ENCODE measurements around the gene SMIM24.
A peak's percentile ranks its signal among the peaks of the same experiment; 100 is the strongest.
"Not testable (repeated sequence)": the region's sequence is repeated elsewhere in the genome, so short reads cannot be mapped to it uniquely, and the experiment has no call there.

SMIM24 gene

DNA sequence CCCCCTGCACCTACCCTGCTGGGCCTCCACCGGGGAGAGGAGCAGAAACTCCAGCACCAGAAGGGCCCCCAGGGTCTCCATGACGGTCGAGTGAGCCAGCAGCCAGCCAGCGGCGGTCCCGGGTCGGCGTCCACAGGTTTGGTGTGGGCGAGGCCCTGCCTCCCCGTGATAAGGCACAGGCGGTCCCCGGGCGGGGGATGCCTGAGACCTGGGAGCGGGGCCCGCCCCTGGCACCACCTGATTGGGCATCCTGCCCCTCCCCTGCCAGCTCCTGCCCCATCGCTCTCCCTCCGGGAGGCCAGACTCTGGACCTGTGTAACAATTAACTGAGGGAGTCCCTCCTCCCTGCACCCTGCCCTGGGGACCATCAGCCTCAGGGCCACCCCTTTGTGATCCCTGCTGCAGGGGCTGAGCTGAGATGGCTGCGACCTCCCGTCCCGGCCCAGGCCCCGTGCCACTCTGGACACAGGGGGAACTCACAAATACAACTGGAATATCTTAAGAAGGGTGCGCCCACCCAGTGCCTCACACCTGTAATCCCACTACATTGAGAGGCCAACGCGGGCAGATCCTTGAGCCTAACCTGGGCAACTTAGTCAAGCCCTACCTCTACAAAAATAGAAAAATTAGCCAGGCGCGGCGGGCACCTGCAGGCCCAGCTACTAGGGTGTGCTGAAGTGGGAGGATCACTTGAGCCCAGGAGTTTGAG is at the start of gene SMIM24:
Gene SMIM24 (minus strand): TSS at position 143 of the 709 bp plus-strand sequence. CDS start 62 bp downstream, at position 81.
- no peak for DNase-seq

DNA sequence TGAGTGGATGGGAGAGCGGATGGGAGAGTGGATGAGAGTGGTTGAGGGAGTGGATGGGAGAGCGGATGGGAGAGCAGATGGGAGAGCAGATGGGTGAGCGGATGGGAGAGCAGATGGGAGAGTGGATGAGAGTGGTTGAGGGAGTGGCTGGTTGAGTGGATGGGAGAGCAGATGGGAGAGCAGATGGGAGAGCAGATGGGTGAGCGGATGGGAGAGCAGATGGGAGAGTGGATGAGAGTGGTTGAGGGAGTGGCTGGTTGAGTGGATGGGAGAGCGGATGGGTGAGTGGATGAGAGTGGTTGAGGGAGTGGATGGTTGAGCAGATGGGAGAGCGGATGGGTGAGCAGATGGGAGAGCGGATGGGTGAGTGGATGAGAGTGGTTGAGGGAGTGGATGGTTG is 49.0 kb upstream of the SMIM24 start:
- not testable (repeated sequence) for DNase-seq

DNA sequence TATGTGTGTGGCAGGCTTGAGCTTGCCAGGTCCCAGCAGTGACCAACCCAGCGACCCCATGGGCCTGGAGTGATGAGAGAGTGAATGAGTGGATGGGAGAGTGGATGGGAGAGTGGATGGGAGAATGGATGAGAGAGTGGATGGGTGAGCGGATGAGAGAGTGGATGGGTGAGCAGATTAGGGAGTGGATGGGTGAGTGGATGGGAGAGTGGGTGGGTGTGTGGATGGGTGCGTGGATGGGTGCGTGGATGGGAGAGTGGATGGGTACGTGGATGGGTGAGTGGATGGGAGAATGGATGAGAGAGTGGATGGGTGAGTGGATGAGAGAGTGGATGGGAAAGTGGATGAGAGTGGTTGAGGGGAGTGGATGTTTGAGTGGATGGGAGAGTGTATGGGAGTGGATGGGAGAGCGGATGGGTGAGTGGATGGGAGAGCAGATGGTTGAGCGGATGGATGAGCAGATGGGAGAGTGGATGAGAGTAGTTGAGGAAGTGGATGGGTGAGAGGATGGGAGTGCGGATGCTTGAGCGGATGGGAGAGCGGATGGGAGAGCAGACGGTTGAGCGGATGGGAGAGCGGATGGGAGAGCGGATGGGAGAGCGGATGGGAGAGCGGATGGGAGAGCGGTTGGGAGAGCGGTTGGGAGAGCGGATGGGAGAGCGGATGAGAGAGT is 48.4 kb upstream of the SMIM24 start:
- DNase-seq: no peak

DNA sequence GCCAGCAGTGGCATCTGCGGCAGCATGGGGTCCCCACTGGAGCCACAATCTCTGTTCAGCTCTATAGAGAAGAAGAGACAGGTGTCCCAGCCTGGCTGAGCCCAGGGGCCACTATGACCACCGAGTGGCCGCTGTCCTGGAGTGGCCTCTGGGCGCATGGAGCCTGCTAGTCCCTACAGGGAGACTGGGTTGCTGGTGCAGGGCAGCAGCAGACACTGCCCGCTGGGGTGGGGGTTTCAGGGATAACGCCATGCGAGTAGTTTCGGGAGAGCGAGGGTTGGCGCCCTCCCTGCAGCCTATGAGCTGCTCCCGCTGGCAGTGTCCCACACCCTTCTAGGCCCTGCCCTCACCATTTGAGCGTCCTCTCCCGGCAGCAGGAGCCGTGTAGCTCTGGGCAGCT is 47.8 kb upstream of the SMIM24 start:
- no peak for DNase-seq

DNA sequence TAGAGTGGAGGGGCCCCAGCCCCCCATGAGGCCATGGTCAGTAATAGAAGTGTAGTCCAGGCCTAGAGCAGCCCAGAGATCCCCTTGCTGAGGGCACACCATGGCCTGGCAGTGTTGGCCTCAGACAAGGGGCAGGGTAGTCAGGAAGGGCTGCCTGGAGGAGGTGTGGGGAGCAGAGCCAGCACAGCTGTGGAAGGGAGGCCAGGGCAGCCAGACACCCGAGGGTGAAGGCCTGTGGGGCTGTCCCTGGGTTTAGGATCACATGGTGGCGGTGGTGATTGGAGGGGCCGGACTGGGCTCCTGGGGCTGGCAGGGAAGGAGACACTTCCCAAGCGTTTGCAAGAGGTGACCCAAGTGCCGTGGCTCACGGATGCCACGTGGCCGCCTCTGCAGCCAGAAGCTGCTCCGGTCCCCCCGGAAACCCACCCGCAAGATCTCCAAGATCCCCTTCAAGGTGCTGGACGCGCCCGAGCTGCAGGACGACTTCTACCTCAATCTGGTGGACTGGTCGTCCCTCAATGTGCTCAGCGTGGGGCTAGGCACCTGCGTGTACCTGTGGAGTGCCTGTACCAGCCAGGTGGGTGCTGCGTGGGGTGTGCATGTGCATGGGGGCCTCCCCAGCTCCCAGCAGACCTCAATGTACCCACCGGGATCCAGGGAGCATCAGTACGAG is 47.0 kb upstream of the SMIM24 start:
- DNase-seq: no peak

DNA sequence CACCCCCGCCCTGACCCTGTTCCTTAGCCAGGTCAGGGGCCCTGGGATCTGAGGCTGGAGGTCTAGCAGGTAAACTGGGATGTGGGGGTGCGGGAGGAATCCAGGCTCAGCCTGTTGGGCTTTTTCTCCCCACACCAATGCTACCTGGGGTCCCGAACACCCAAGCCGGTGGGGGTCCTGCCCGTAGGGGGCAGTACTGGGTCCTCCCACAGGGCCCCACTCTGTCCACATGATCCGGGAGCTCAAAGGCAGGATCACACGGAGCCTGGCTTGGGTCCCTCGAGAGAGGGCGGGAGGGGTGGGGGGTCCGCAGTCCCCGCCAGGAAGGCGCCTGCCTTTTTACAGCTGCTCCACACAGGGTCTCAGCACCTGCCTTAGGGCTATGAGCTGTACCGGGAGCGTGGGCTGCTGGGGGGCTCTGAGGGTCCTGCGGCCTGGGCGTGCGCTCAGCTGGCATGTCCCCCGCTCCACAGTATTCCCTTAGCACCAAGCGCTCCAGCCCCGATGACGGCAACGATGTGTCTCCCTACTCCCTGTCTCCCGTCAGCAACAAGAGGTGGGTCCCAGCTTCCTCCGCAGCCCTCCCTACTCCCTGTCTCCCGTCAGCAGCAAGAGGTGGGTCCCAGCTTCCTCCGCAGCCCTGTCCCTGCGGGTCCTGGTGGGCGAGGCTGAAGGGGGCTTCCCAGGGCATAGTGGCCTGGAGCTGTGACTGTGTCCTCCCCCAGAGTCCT is 46.3 kb upstream of the SMIM24 start:
- DNase-seq: no peak

DNA sequence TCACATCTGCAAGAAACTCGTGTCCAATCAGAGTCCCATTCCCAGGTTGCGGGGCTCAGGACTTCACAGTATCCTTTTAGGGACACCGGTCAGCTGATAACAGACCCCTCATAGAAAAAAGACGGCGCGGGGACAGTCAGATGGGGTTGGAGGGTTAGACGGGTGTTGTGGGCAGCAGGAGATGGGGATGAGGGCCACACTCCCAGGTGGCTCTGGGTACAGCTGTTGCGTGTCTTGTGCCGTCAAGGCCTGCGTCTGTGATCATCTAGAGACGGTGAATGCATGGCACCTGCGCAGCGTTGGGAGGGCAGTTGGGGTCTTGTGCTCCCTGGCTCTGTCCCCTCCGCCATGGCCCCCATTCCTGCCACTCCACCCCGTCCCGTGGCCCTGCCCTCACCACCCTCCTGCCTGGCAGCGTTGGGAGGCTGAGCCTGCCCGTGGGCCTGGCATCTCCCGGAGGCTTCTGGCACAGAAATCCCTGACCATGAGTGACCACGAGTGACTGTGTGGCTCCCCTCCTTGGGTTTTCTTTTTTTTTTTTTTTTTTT is 44.7 kb upstream of the SMIM24 start:
- DNase-seq: no peak

DNA sequence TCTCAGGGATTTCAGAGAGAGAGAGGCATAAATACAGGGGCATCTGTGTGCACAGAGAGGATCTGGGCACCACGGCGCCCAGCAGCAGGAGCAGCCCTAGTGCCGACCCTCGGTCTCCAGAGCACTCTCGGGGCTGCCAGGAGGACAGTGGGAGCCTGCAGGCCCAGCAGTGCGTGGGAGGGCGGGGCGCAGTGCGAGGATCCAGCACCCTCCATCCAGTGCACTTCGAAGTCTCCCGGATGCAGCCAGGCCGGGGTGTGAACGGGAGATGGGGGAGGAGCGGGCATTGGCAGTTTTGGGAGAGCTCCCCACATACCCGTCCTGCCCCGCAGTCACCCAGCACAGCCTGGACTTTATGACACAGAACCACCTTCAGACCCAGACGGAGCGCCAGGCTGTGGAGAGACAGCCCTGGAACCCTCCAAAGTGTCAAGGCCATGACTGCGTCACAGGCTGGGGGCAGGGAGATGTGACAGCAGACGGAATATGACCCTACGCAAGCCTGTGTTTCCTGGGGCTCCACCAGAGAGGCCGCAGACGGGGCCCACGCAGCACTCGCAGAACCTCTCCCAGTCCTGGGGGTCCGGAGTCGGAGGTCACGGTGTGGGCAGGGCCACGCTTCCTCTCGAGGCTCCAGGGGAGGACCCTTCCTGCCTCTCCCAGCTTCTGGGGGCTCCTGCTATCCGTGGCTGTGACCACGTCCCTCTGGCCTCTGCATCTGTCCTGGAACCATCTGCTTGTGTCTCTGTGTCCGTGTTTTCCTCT is 43.9 kb upstream of the SMIM24 start:
- no peak for DNase-seq

DNA sequence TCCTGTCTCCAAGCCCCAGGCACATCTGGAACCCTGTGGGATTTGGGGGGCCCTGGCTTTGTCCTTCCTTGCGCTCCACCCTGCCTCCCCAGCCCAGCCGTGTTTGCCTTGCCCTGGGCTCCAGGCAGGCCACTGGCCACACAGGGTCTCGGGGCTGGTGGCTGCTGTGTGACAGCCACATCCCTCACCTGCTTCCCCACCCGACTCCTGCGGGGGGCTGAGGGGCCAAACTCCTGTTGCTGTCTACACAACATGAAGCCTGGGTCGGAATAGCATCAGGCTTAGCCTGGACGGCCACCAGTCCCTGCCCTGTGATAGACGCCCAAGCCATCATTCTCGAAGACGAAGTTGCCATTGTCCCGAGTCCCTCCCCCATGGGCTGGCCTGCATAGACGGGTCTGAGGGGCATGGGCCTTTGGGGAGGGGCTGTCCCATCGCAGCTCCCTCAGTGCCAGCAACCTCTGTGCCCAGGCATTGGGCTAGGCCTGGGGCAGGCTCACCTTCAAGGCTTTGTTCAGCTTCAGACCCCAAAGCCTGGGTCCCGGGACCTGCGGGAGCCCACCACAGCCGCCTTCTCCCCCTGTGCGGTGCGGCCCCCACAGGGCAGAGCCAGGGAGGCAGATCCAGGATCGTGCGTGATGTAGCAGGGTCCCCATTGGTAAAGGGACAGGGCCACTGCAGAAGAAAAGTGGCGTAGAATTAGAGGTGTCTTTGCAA is 43.2 kb upstream of the SMIM24 start:
- no peak for DNase-seq

DNA sequence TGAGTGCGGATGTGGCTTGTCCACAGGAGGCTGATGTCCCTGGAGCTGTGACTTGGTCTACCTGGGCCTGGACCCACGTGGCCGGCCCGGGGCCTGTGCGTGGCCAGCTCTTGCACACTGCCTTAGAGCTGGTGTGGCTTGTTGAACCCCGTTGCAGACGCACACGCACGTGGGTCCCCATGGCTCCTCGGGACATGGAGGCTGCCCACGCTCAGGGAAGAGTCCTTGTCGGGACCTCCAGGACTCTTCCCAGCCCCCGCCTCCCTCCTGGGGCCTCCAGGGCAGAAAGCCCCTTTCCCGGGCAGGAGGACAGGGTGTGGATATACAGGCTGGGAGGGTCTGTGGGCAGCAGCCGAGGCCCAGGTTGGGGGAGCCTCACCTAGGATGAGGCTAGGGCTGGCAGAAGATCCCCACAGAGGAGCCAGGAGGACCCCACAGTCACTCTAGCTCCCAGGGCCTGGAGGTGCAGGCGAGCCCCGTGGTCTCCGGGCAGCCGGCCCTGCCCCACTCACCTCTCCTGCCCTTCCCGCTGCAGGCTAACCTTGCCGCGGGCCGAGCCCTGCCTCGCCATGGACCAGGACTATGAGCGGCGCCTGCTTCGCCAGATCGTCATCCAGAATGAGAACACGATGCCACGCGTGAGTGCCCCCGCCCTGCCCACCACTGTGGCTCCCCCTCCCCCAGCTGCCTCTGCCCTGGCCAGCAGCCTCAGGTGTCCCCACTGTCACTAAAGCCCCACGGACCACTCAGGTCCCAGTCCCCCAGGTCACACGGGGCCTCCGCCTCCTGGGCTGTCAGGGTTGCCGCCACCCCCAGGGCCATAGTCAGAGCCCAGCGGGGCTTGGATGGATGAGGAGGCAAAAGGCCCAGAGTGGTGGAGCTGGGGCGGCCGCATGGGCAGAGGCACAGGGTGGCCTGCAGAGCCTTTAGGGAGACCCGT is 42.4 kb upstream of the SMIM24 start:
- no peak for DNase-seq

DNA sequence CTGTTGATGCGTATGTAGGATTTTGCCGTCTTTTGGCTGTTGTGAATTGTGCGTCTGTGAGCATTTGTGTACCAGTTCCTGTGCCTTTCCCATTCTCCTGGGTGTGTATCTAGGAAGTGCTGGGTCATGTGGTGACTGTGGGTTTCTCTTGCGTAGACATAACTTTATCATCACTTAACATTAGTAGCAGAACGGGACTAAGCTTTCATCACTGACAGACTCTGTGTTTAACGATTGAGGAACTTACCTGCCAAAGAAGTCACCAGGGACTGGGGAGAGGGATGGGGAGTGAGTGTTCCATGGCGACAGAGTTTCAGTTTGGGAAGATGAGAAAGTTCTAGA is 40.8 kb upstream of the SMIM24 start:
- DNase-seq: no peak

DNA sequence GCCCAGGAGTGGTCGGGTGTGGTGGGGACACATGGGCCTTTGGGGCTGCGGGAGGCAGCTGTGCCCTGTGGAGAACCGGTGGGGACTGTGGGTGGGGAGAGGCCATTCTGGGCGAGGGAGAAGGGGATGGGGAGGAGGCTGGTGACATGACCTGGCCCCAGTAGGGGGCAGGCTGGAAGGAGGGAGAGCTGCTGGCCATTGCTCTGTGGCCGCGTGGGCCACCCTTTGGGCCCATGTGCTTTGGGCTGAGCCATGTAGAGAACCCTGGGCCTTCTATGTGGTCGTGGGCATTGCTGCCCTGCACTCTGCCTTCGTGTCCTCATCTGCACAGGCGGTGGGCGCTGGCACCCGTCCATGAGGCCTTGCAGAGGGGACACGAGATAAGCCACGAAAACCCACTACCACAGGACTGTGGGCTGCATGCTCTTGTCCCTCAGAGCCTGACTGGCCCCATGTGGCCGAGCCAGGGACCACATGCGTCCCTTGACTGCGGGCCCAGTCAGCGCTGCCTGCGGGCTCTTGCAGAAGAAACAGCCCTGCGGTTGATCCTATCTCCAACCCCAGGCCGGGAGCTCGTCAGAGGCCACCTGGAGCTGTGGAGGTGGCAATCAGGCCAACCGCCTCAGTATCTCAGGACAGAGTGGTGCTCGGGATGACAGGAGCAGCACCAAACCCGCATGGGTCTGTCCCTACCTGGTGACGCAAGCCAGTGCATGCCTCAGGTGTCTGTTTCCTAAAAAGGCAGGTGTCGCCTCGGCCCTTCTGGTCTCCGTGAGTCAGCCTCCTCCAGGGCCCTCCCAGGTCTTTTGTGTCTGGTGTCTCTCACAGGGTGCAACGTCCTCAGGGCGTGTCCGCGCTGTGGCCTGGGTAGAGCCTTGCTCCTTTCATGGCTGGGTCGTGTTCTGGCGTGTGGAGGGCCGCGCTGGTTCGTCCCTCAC is 40.1 kb upstream of the SMIM24 start:
- DNase-seq: no peak

DNA sequence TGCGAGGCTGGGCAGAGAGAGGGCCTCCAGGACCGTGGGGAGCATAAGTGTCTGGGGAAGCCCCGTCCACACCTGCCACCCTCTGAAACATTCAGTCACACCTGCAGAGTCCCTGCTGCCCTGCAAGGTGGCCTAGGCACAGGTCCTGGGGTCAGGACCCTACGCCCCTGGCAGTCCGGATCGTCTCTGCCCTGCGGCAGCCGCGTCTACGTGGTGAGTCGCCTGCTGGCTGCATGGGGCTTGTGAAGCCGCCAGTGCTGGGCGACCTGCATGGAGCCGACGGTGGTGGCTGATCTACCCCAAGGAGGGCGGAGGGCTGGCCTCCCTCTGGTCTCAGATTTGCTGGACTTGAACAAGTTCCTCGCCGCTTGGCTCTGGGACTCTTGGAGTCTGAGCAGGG is 38.8 kb upstream of the SMIM24 start:
- DNase-seq: no peak

DNA sequence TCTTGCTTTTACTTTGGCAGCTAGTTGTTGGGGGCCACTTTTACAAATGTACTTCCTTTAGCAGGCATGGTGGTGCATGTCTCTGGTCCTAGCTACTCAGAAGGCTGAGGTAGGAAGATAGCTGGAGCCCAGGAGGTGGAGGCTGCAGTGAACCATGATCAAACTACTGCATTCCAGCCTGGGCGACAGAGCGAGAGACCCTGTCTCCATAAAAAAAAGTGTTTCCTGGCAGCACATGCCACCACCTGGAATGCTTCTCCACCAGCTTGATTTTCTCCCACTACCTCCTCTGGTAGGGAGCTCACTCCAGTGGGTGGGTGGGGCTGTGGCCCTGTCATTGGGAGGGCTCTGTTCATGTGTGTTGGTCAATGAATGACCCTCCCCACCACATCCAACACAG is 38.3 kb upstream of the SMIM24 start:
- no peak for DNase-seq

DNA sequence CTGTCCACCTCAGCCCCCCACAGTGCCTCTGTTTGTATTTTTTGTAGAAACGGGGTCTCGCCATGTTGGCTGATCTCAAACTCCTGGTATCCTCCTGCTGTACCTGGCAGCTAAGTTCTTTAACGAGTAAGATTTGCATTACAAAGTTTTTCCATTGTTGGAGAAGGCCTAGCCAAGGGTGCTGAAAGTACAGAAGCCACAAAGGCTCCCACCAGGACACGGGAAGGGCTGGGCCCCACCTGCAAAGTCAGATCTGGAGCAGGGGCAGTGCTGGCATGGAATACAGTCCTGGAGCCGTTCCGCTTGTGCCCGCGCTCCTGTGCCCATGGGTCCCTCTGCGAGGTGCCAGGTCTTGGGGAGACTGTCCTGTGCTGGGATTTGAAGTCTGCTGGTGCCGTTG is 37.9 kb upstream of the SMIM24 start:
- no peak for DNase-seq

DNA sequence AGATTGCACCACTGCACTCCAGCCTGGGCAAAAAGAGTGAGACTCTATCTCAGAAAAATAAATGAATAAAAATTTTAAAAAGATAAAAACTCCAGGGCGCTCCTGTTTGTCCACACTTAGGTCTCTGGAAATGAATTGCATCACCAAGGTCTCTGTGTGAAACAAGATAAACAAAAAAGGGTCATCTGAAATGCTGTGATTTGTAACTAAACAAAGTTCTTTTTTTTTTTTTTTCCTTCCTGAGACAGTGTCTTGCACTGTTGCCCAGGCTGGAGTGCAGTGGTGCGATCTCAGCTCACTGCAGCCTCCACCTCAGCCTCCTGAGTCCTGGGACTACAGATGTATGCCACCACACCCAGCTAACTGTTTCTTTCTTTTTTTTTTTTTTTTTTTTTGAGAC is 37.3 kb upstream of the SMIM24 start:
- DNase-seq: no peak

DNA sequence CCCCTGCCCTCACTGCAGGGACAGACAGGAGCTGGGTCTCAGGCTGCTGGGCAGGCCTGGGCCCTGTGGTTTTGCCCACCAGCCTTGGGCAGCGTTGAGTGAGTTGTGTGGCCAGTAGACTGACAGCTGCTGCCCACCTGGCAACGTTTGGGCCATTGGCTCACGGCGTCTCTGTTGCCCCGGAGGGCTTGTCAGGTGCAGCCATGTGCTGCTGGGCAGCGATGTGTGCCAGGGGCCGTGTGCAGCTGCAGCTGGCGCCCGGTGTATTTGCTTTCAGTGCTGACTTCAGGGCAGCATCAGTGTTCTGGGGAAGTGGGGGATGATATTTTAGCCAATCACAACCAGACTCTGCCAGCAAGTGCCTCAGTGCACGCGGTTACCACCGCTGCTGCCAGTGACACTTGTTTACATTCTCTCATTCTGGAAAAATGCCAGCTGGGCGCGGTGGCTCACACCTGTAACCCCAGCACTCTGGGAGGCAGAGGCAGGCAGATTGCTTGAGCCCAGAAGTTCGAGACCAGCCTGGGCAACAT is 36.4 kb upstream of the SMIM24 start:
- peak; percentile 62 to 70 for DNase-seq

DNA sequence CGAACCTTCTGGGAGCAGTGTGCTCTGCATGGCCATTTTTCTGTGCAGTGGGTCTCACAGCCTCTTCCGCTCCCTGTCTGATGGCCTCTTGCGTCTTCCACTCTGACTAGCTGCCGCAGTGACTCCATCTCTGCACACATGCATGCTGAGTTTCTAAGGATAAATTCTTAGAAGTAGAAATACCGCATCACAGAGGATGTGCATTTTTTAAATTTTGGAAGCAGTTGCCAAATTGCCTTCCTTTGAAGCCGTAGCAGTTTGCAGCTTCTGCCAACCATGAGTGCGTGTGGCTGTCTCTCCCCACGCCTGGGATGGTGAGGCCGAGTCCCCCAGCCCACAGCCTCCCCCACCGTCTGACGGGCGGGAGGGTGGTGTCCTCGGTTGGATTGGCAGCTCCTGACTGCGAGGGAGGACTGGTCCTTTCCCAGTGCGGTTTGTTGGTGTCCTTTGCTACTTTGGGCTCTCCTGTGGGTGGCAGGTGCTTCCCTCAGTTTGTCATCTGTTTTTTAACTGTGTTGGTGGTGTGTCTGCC is 35.6 kb upstream of the SMIM24 start:
- DNase-seq: no peak

DNA sequence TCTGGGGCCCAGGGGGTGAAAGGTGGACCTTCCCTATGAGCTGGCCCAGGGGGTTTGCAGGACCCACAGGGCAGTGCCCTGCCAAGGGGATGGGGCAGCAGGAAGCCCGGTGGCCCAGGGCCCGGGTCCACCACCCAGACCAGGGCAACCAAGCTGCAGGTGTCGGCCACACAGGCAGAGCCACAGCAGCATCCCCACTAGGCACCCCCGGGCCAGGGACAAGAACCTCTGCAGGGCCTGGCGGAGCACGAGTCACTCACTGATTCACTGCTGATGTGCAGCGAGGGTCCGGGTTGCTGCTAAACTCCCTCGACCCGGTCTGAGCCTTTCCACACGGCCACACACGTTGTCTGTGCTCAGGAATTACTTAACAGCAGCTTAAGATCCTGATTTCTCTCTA is 34.6 kb upstream of the SMIM24 start:
- no peak for DNase-seq

Data from CD4-positive, alpha-beta T cell treated with Interleukin-1 beta for 1 hour (primary cell).